Adrenal gland (tissue), 12 donors: ENCODE measurements around the gene HMMR. TPM values are rescaled to one million over a fixed set of nuclear protein-coding genes. Genes with fewer than 3 reads are reported as not detected.

Source experiments
- DNase-seq, 7 donors: peaks; one replicate each; pipeline ENCODE4 v3.0.0-alpha.2; 2019 to 2020
- H3K27ac ChIP-seq, 5 donors: fragments of 200-600 bp; sonication (generic) in 4 of 5; 1 replicate in 3 of 5; 2 replicates in 2 of 5; pipeline versions ENCODE4 v1.5.1 to v1.8.0; 2016 to 2020; ENCODE audit warnings: mild to moderate bottlenecking in 1 of 5
- H3K27me3 ChIP-seq: fragments of 200-600 bp; 2 replicates; pipeline ENCODE4 v1.8.0; 2021
- H3K36me3 ChIP-seq, 2 donors: fragments of 200-600 bp; replicated peaks in 1 of 2; 1 replicate in 1 of 2; 2 replicates in 1 of 2; pipeline versions ENCODE4 v1.5.1 to v1.8.0; 2018 to 2022
- H3K4me1 ChIP-seq, 2 donors: fragments of 200-600 bp; replicated peaks in 1 of 2; 1 replicate in 1 of 2; 2 replicates in 1 of 2; pipeline versions ENCODE4 v1.5.1 to v1.8.0; 2018 to 2021
- H3K4me3 ChIP-seq, 4 donors: fragments of 200-600 bp; sonication (generic) in 3 of 4; one replicate each; pipeline ENCODE4 v1.5.1; 2016 to 2018
- H3K9me3 ChIP-seq, 3 donors: fragments of 200-600 bp; sonication (generic) in 1 of 3; replicated peaks in 1 of 3; 1 replicate in 2 of 3; 2 replicates in 1 of 3; pipeline versions ENCODE4 v1.5.1 to v1.8.0; 2016 to 2021
- POLR2A ChIP-seq, 2 donors: fragments of 450-650 bp; IDR thresholded peaks; one replicate each; pipeline ENCODE4 v1.6.1; 2017; ENCODE audit warnings: antibody characterized with exemption in 2 of 2, mild to moderate bottlenecking in 2 of 2, moderate library complexity in 1 of 2
- WGBS, 4 donors: extraction: QIAGEN DNeasy Blood & Tissue Kit in 2 of 4; methylation state at CpG; one replicate each; pipeline versions ENCODE4 v1.1.5 to v1.1.7; 2013 to 2017; 5-methylcytosine and 5-hydroxymethylcytosine counted together
- intact Hi-C, 2 donors: fragments of 100-400 bp; cut with DNase I; formaldehyde crosslinking; loops; one replicate each; pipeline versions ENCODE4 v1.14.1 to v1.15.0; 2022 to 2023
- polyA plus RNA-seq, 3 donors: library from polyadenylated mRNA; stranded (reverse); fragments of 200-250 nt in 2 of 3; fragments of 350-450 nt in 1 of 3; fragmentation: Illumina TruSeq in 1 of 3; extraction: RNeasy Lipid Tissue Mini Kit (QIAGEN cat#74804) in 1 of 3; gene quantifications; one replicate each; pipeline ENCODE4 v1.2.3, GENCODE V29; 2013 to 2014
- total RNA-seq, 9 donors: library from RNA; depleted of rRNA in 4 of 9; stranded (reverse); fragments of >200 nt in 4 of 9; fragments of 120-200 nt in 1 of 9; fragmentation: NEBNext Ultra II Directional in 1 of 9; extraction: Animal tissue kit (Norgen Biotek cat#: 25700) in 1 of 9; gene quantifications; one replicate each; pipeline versions ENCODE4 v1.1.0 to v1.2.4, GENCODE V29; 2013 to 2023
- TF ChIP-seq, protein P1 (sequence below), 6 experiments: fragments of 450-650 bp in 4 of 6; fragments of 200-600 bp in 2 of 6; sonication (generic) in 1 of 6; IDR thresholded peaks; 1 replicate in 5 of 6; 2 replicates in 1 of 6; pipeline versions ENCODE4 v1.5.1 to v1.8.0; 2016 to 2021; ENCODE audit warnings: antibody characterized with exemption in 6 of 6, mild to moderate bottlenecking in 2 of 6, moderate library complexity in 1 of 6
- donor health status: healthy with polysubstance abuse.
- donor health status: Bipolar disorder and iron deficiency.
- donor health status: DM: yes; HTN: yes; CAD: no.
- donor health status: DM: no; HTN: no; CAD: no.
- donor health status: DM: no; HTN: no; CAD: no.
- donor health status: DM: yes; HTN: yes; CAD: no.

Gene HMMR
- total and polyA plus RNA-seq, 12 donors: 0.24 to 10.3 (median 1.5) TPM; not detected in 1

DNA sequence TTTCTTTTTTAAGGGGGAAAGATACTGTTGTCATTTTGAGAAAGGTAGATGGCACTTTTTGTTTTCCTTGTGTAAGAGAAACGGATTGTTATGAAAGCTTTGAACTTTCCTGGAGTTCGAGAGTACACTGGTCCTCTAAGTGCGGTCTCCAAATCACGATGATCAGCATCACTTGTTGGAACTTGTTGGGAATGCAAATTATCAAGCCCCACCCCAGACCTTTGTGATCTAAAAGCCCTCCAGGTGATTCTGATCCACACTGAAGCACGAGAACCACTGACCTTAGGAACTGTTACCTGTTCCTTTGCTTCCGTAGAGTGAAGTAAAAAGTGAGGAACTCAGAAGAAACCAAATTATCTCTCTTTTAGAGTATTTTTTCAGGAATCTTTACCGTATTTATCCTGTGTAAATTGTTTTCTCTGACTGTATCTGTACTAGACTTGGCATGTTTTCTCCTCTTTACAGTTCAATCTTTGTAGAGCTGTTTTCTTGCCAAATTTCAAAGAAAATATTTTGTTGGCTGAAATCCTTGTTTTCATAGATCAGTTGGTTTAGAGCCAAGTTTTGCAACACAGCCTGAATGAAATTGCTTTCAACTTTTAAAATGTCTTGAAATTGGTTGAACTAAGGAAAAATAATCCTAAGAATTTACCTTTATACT is 49.0 kb downstream of the HMMR start:
- Histone ChIP-seq H3K27ac (peak overlapping the region in 4 of 5 donors; percentile 56 to 77 (median 68)), H3K4me3 (peak overlapping the region in 1 of 4 donors; percentile 46), H3K9me3 (no peaks in the 10 kb centered on the region), H3K4me1 (peaks cover 24 to 59% of the 10 kb centered on the region in 2 donors), H3K36me3 (peaks cover 0 to 22% of the 10 kb centered on the region in 2 donors), H3K27me3 (no peaks in the 10 kb centered on the region)
- DNase-seq: no peak
- 9 to 15% (median 13%) methylated on average over 7 of the region's 7 CpGs for WGBS, 4 donors
- intact Hi-C loops: loop anchor here in 1 of 2 donors (5.0 kb wide), 1 partner anchor 47 kb away; the partner anchor contains the start of genes HMMR and NUDCD2
- TF ChIP-seq, protein P1, sequence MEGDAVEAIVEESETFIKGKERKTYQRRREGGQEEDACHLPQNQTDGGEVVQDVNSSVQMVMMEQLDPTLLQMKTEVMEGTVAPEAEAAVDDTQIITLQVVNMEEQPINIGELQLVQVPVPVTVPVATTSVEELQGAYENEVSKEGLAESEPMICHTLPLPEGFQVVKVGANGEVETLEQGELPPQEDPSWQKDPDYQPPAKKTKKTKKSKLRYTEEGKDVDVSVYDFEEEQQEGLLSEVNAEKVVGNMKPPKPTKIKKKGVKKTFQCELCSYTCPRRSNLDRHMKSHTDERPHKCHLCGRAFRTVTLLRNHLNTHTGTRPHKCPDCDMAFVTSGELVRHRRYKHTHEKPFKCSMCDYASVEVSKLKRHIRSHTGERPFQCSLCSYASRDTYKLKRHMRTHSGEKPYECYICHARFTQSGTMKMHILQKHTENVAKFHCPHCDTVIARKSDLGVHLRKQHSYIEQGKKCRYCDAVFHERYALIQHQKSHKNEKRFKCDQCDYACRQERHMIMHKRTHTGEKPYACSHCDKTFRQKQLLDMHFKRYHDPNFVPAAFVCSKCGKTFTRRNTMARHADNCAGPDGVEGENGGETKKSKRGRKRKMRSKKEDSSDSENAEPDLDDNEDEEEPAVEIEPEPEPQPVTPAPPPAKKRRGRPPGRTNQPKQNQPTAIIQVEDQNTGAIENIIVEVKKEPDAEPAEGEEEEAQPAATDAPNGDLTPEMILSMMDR (IDR thresholded peaks at IDR 0.05): no peak
- no peak for TF ChIP-seq POLR2A (IDR thresholded peaks at IDR 0.05)

DNA sequence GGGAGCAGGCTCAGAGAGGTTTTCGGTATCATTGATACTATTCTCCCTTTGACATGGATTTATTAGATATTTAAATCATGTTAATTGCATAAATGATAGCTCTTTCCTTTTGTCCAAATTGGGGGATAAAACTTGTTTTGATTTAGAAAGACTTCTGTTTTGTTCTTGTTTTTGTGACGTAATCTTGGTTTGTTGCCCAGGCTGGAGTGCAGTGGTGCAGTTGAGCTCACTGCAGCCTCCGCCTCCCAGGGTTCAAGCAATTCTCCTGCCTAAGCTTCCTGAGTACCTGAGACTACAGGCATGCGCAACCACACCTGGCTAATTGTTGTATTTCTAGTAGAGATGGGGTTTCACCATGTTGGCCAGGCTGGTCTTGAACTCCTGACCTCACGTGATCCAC is 52.1 kb downstream of the HMMR start:
- DNase-seq: no peak
- intact Hi-C loops: no loop called here
- no peaks in the 10 kb centered on the region for H3K9me3 ChIP-seq
- peaks cover 0 to 51% of the 10 kb centered on the region in 2 donors for H3K36me3 ChIP-seq
- no peak overlapping the region for H3K27ac ChIP-seq
- TF ChIP-seq, protein P1 (IDR thresholded peaks at IDR 0.05): no peak
- TF ChIP-seq POLR2A (IDR thresholded peaks at IDR 0.05): no peak
- no peaks in the 10 kb centered on the region for H3K27me3 ChIP-seq
- no peak overlapping the region for H3K4me3 ChIP-seq
- H3K4me1 ChIP-seq: peaks cover 17 to 42% of the 10 kb centered on the region in 2 donors
- 81 to 88% (median 85%) methylated on average over 5 of the region's 5 CpGs for WGBS, 4 donors

DNA sequence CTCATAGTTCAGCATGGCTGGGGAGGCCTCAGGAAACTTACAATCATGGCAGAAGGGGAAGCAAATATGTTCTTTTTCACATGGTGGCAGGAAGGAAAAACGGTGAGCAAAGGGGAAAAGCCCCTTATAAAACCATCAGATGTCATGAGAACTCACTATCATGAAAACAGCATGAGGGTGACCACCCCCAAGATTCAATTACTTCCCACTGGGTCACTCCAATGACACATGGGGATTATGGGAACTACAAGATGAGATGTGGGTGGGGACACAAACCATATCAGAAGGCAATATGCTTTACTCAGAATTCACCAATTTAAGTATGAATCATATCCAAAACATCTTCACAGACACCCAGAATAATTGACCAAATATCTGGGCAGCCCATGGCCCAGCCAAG is 64.7 kb downstream of the HMMR start:
- DNase-seq: no peak
- no peak for TF ChIP-seq POLR2A (IDR thresholded peaks at IDR 0.05)
- TF ChIP-seq, protein P1 (IDR thresholded peaks at IDR 0.05): no peak
- Histone ChIP-seq H3K4me1 (no peaks in the 10 kb centered on the region), H3K4me3 (no peak overlapping the region), H3K36me3 (no peaks in the 10 kb centered on the region), H3K9me3 (no peaks in the 10 kb centered on the region), H3K27ac (no peak overlapping the region), H3K27me3 (no peaks in the 10 kb centered on the region)
- 86 to 92% (median 90%) methylated on average over 1 of the region's 1 CpG for WGBS, 4 donors
- intact Hi-C loops: no loop called here

DNA sequence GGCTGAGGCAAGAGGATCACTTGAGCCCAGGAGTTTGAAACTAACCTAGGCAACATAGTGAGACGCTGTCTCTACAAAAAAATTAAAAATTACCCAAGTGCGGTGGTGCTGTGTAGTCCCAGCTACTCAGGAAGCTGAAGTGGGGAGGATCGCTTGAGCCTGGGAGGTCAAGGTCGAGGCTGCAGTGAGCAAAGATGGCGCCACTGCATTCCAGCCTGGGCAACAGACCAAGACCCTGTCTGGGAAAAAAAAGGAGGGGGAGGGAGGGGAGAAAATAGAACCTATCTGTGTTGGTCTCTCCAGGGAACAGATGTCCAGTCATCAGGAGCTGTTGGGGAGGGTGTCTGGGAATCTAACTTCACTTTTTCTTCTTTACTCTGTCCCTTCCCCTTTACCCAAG is 69.3 kb downstream of the HMMR start:
- Histone ChIP-seq H3K27me3 (no peaks in the 10 kb centered on the region), H3K4me3 (no peak overlapping the region), H3K9me3 (no peaks in the 10 kb centered on the region), H3K27ac (peak overlapping the region in 1 of 5 donors; percentile 36), H3K36me3 (no peaks in the 10 kb centered on the region), H3K4me1 (peaks cover 0 to 7% of the 10 kb centered on the region in 2 donors)
- no peak for TF ChIP-seq POLR2A (IDR thresholded peaks at IDR 0.05)
- DNase-seq: peak in 6 of 7 donors; percentile 57 to 80 (median 74)
- 33 to 60% (median 45%) methylated on average over 5 of the region's 5 CpGs for WGBS, 4 donors
- intact Hi-C loops: no loop called here

DNA sequence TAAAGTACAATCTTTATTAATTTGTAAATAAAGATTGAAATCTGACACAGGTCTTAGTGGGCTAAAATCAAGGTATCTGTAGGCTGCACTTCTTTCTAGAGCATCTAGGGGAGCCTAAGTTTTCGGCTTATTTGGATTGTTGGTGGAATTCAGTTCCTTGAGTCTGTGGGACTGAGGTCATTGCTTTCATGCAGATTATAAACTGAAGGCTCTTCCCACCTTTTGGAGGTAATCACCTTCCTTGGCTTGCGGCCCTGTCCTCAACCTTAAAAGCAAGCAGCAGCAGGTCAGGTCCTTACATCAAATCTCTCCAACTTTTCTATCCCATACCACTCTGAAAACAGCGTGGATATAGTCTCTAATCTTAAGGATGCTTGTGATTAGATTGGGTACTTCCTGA is 70.8 kb downstream of the HMMR start:
- H3K4me1 ChIP-seq: peaks cover 0 to 7% of the 10 kb centered on the region in 2 donors
- H3K9me3 ChIP-seq: no peaks in the 10 kb centered on the region
- H3K36me3 ChIP-seq: no peaks in the 10 kb centered on the region
- no peak overlapping the region for H3K4me3 ChIP-seq
- TF ChIP-seq POLR2A (IDR thresholded peaks at IDR 0.05): no peak
- TF ChIP-seq, protein P1 (IDR thresholded peaks at IDR 0.05): no peak
- no peak overlapping the region for H3K27ac ChIP-seq
- 84 to 95% (median 91%) methylated on average over 3 of the region's 3 CpGs for WGBS, 4 donors
- DNase-seq: no peak
- H3K27me3 ChIP-seq: no peaks in the 10 kb centered on the region
- intact Hi-C loops: no loop called here
